GM10266 (cell line): ENCODE measurements around the gene SOWAHA.

ENCODE experiments used
- DNase-seq: peaks from one replicate; pipeline ENCODE4 v3.0.0; 2012; ENCODE audit errors: extremely low spot score
- TF ChIP-seq, protein P1 (sequence below): IDR thresholded peaks from 2 replicates; pipeline ENCODE4 v1.5.1; 2012; ENCODE audit warnings: mild to moderate bottlenecking, low read depth; ENCODE audit not compliant: control insufficient read depth, insufficient read depth; ENCODE audit errors: missing control alignments

Gene SOWAHA

DNA sequence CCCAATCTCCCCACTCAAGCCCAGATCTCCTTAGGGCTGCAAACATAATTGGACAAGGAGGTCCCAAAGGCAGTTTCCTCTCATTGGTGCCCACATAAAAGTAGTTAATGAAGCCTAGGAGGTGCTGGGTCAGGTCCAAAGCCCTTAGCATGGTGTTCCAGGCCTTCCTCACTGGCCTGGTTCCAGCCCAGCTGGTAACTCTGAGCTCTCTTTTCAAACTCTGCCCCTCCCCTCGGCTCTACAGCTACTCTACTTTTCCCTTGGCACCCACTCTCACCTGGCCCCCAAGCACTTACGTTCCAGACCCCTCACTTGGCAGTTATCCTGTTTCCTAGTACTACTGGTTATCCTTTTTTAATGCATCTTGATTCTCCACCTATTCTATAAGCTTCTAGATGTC is 46.0 kb upstream of the SOWAHA start:
- no peak for DNase-seq
- TF ChIP-seq, protein P1, sequence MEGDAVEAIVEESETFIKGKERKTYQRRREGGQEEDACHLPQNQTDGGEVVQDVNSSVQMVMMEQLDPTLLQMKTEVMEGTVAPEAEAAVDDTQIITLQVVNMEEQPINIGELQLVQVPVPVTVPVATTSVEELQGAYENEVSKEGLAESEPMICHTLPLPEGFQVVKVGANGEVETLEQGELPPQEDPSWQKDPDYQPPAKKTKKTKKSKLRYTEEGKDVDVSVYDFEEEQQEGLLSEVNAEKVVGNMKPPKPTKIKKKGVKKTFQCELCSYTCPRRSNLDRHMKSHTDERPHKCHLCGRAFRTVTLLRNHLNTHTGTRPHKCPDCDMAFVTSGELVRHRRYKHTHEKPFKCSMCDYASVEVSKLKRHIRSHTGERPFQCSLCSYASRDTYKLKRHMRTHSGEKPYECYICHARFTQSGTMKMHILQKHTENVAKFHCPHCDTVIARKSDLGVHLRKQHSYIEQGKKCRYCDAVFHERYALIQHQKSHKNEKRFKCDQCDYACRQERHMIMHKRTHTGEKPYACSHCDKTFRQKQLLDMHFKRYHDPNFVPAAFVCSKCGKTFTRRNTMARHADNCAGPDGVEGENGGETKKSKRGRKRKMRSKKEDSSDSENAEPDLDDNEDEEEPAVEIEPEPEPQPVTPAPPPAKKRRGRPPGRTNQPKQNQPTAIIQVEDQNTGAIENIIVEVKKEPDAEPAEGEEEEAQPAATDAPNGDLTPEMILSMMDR = no peak

DNA sequence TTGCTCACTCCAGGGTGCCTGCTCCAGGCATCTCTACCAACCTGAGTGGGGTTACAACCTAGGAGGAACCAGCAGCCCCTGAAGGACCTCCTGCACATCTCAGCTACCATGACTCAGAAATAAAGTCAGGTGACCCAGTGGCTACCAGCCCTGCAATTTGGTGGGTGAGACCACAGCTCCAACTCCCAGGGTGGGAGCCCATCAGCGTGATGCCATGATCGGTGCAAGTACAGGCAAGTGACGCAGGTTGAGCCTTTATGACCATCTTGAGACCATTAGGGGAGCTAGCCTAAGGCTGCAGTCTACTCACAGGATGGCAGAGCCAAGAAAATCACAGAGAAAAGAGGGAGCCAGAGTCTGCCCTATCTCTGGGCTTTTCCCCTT is 44.6 kb upstream of the SOWAHA start:
- TF ChIP-seq, protein P1 = no peak
- no peak for DNase-seq

DNA sequence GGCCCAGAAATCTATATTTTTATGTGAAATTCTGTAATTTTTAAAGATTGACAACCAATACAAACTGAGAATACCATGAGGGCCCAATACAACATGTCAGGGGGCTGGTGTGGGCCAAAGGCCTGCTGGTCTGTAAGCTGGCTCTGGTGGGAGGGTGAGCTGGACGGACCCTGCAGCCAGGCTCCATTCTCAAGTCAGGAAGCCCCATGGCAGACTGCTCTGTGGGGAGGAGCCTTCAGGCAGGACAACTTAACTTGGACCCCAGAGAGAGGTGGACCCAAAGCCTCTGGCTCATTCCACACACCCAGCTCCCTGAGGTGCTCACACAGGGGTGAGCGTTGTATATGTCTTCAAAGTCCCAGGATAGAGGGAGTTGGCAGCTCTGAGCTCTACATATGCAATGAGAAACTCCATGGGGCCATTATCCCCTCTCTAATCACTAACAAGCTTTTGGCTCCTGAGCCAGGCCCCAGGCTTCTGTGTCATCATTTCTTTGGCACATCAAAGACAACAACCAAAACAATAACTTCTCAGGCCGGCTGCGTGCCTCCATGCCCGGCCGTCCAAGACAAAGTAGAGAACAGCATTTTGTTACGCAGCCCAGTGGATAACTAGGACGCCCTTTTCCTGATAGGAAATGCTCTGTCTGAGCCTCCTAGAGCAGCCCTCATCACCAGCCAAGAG is 42.5 kb upstream of the SOWAHA start:
- TF ChIP-seq, protein P1 = no peak
- no peak for DNase-seq

DNA sequence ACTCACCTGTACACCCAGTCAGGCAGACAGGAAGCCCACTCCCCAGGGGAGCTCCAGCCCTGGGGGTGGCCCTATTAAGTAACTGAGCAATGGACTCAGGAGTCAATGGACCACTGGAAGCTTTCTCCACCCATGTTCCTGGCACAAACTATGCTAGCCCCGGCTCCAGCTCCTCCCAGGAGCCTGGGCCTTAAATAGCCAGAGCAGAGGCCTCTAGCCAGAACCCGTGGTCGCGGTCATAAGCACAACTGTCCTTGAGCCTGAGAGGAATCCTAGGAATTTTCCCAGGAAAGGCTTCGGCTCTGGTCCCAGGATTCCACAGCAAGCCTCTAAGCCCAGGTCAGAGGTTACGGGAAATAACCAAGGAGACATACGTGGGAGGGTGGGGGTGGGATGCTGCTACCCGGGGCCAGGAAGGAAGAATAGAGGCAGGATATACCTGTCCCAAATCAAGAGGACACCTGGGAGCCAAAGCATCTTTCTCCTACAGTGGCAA is 41.6 kb upstream of the SOWAHA start:
- DNase-seq = no peak
- TF ChIP-seq, protein P1 = no peak

DNA sequence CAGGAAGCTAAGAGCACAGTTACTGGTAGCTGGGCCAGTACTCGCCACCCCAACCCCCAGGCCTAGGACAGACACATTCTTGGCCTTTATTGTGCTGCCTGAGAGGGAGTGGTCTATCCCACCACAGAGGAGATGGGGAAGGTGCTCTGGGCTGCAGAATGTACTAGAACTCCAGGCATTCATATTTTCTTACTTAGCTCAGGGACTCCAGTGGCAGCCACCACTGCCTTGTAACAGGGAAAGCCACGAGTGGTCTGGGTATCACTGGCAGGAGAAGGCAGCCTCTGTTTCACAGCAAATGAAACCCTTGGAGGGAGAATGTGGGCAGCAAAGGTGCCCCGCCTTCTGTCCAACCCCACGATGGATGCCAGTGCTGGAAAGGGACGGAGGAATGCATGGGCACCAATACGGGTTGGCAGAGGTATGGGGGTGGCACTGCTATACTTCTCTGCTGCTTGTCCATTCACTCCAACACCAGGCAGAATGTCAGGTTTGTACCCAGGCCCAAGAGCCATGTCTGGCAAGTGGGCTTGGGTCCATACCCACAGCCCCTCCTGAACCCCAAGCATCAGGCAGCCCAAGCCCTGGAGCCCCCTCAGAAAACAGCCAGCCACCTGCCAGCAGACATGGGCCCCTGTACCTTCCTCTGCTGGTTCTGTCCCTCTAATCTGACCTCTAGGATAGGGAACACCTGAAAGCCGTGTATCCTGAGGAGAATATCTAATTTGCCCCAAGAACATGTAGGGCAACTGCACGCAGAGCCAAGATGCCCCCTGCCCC is 40.6 kb upstream of the SOWAHA start:
- DNase-seq = no peak

DNA sequence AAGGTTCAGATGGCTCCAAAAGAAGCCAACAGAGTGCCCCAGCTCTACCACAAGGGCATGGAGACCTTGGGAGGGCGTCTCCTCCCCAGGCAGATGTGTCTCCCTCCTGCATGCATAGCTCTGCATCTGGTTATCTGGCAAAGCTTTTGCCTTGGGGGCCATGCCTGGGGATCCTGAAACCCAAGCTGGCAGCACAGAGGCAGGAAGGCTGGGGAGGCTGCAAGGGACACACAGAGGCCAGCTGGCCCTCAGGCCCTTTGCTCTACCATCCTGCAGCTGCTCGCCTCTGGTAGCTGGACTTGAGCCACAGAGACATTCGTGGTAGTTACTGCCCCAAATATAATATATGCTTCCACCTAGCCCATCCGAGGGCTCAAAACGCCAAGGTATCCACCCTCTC is 40.0 kb upstream of the SOWAHA start:
- no peak for DNase-seq
- TF ChIP-seq, protein P1 = no peak

More for the DNA sequence above, 40.6 kb upstream of the SOWAHA start:
- TF ChIP-seq, protein P1 = no peak
